AG09309 (cell line): ENCODE measurements around the gene ST6GALNAC4.

Experiments
- DNase-seq: peaks from one replicate; pipeline ENCODE4 v3.0.0-alpha.2; 2010; ENCODE audit warnings: low read depth
- H3K4me3 ChIP-seq: 2 replicates; pipeline ENCODE4 v1.5.1; 2011; ENCODE audit warnings: mild to moderate bottlenecking, low read depth, low read length, moderate library complexity; ENCODE audit not compliant: control insufficient read depth
- TF ChIP-seq, protein P1 (sequence below): IDR thresholded peaks from 2 replicates; pipeline ENCODE4 v1.5.1; 2011; ENCODE audit warnings: mild to moderate bottlenecking, low read depth, low read length, inconsistent platforms; ENCODE audit not compliant: insufficient read depth, control insufficient read depth; ENCODE audit errors: missing control alignments

ST6GALNAC4 gene

DNA sequence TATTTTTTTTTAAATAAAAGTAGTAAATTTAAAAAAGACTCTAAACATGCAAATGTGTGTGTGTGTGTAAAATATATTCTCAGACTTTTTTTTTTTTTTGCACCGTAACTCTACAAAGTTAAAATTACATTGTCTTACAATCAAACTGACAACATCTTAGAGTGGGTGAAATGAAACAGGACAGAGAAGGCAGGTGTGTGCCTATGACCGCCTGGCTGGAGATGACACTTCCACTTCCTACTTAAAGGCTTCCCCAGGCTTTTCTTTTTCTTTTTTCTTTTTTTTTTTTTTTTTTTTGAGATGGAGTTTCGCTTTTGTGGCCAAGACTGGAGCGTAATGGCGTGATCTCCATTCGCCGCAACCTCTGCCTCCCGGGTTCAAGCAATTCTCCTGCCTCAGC is 36.7 kb downstream of the ST6GALNAC4 start:
- DNase-seq = no peak
- TF ChIP-seq, protein P1, sequence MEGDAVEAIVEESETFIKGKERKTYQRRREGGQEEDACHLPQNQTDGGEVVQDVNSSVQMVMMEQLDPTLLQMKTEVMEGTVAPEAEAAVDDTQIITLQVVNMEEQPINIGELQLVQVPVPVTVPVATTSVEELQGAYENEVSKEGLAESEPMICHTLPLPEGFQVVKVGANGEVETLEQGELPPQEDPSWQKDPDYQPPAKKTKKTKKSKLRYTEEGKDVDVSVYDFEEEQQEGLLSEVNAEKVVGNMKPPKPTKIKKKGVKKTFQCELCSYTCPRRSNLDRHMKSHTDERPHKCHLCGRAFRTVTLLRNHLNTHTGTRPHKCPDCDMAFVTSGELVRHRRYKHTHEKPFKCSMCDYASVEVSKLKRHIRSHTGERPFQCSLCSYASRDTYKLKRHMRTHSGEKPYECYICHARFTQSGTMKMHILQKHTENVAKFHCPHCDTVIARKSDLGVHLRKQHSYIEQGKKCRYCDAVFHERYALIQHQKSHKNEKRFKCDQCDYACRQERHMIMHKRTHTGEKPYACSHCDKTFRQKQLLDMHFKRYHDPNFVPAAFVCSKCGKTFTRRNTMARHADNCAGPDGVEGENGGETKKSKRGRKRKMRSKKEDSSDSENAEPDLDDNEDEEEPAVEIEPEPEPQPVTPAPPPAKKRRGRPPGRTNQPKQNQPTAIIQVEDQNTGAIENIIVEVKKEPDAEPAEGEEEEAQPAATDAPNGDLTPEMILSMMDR = no peak
- H3K4me3 ChIP-seq = no peak overlapping the region

DNA sequence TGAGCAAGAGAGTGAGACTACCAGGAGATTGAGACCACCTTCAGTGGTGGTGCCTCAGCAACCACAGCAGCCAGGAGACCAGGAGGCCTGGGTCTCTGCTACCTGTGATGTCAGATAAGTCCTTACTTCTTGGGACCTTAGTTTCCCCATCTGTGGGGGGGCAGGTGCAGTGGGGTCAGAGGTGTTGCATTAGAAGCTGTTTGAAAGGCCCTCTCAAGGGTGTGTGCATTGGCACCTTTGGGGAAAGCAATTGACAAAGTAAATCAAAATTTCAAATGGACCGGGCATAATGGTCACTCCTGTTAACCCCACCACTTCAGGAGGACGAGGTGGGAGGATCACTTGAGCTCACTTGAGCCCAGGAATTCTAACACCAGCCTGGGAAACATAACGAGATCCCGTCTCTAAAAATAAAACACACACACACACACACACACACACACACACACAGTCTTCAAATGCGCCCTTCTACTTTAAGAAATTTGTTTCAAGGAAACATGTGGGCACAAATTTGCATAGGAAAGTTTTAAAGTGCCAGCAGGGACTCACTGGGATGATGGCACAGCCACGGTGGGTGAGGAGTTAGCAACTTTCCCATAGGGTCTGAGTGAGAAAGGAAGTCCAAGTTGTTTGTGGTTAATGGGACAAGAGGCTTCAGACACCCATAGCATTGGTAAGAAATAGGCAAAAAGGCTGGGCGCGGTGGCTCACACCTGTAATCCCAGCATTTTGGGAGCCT is 38.0 kb downstream of the ST6GALNAC4 start:
- TF ChIP-seq, protein P1 = no peak
- DNase-seq = no peak
- H3K4me3 ChIP-seq = no peak overlapping the region

DNA sequence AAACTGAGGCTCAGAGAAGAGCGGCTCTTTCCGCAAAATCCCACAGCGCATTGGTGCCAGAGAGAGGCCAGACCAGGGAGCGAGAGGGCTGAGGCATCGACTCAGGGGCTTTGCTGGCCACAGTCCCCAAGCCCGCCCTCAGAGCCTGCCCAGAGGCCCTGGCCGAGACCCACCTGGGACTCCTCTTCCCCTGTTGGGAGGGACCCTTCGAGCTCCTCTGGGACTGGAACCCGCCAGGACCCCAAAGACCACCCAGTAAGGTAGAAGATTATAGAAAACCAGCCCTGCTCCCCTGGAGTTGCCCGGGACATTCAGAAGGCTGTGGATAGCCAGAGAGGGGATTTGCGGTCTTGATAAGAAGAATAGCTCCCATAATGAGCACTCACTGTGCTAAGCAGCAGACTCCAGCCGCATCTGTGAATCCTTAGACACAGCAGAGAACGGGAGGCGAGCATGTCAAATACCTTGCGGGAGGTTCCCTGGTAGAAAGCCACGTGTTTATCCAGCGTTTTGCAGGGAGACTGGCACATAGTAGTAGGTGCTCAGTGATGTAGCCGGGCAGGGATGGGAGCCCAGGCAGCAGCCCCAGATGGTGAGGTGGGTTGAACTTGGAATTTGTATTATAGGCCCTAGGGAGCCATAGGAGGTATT is 38.7 kb downstream of the ST6GALNAC4 start:
- H3K4me3 ChIP-seq = peak overlapping the region; percentile 59
- TF ChIP-seq, protein P1 = no peak
- DNase-seq = no peak

DNA sequence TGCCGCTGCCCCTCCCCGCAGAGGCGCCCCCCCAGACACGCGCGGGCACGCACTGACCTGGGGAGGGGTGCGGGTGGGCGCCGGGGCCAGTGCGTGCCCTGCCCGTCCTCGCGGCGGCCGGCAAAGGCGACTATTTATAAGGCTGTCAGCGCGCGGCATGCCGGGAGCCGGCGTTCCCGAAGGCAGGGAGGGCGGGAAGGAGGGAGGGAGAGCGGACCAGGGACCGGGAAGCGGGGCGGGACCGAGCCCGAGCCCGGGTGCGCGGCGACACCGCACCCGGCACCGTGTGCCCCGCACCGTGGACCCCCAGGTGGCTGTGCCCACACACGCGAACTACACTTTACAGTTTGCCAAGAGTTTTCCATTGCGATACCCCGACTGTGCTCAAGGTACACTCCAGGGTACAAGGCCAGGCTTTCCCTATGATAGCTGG is 39.3 kb downstream of the ST6GALNAC4 start, which contains the start of gene AK1:
TSS of gene AK1 (minus strand) at position 110 of the 433 bp plus-strand sequence. CDS start 3,058 bp downstream, outside the sequence.
- TF ChIP-seq, protein P1 = no peak
- no peak for DNase-seq
- peak within 1 kb of the TSS; percentile 59 for H3K4me3 ChIP-seq

DNA sequence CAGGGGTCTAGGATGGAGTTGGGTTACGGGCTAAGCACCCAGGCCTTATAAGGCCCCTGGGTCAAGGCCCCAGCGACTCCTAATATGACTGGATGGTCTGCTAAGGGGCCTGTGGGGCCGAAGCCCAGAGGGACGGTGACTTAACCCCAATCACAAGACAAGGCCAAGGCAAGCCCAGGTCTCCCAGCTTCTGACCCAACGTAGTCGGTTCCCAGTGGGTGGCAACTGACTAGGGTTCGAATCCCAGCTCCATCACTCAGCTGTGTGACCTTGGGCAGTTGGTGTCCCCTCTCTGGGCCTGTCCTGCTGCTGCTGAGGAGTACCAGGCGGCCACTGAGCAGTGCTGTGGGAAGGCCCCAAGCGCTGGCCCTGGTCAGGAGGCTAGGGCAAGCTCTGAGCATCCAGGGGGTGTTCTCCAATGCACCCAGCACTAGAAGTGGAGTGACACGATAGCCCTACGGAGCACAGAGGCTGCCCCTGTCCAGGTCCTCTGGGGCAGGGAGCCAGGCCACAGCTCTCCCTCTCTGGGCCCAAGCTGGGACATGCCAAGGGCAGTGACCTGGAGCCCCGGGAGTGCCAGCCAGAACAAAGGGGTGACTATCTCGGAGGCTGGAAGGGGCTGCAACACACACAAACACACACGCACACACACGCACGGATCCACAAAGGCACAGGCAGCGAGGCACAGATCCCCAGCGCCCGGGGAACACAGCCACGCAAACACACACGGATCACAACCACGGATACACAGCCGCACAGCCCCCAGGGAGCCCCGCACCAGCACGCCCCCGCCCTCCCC is 39.9 kb downstream of the ST6GALNAC4 start:
- TF ChIP-seq, protein P1 = no peak
- no peak for DNase-seq
- peak overlapping the region; percentile 59 for H3K4me3 ChIP-seq

DNA sequence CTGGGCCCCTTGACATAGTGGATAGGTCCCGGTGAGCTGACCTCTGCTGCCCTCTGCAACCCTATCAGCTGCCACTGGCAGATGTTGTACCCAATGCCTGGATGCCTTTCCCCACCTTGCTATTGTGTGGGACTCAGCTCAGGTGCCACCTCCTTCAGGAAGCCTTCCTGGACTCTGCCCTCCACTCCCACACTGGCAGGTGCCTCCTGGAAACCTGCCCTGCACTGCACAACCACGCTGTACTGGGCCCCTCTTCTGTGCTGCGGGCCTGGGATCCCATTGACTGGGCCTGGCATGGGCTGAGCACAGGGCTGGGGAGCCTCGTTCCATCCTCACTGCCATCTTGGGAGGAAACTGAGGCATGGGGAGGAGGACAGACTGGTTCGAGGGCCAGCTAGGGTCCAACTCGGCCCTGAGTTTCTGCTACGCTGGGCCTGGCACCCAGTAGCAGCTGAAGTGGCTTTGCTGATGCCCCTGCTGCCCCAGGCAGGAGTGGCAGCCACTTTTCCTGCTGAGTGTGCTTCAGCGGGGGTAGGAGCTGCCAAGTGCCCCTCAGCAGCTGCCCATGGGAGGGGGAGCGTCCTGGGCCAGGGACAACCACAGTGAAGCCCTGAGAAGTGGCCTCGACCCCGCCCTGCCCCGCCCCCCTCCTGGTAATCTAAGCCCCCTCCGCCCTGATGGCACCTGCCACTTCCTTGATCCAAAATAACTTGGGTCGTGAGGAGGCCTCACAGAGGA is 40.6 kb downstream of the ST6GALNAC4 start:
- TF ChIP-seq, protein P1 = no peak
- peak overlapping the region; percentile 59 for H3K4me3 ChIP-seq
- DNase-seq = no peak
